Fibroblast of skin of right quadriceps (primary cell): ENCODE results near the gene ERICH6.

Experiments
- DNase-seq: peaks from one replicate; pipeline ENCODE4 v3.0.0-alpha.2; 2013

Gene ERICH6

GRCh38 chr3:150612494-150612893 lies 91.2 kb downstream of the ERICH6 start:
- DNase-seq = no peak

DNA sequence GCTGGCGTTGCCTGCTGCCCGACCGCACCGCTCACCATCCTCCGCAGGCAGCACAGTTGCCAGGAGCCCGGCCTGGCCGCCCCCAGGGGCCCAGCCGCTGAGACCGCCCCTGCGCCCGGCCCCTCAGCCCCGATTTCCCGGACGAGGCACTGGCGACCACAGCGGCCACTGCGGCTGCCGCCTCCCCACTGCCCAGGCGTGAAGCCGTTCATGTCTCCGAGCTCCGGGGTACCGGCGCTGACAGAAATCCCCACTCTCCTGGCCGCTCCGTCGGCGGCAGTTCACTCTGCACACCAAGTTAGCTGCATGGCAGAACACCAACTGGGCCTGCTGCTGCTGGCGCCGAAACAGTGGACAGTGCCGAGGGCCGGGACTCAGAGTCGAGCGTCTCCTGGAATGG lies 92.1 kb downstream of the ERICH6 start:
- no peak for DNase-seq

DNA sequence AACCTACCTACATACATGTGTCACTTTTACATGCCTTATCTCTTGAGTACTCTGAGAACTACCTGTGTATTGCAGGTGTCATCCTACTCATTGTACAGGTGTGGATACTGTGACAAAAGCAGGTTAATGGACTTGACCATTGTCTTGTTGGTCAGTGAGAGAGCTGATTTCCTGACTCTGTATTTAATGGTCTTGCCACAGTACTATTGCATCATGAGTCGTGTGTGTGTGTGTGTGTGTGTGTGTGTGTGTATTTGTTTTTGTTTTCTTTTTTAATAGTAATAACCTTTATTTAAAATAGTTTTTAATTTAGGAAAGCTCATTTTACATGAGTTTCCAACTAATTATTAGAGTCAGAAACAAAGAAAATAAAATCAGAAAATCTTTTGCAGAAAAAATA lies 92.9 kb downstream of the ERICH6 start:
- DNase-seq = no peak

- no peak for DNase-seq
These were observed 93.7 kb downstream of the ERICH6 start for GRCh38 chr3:150609988-150610387.
